D721Med (cell line): Measurements from ENCODE around the gene LARP4B.

Experiments used
- DNase-seq: peaks from one replicate; pipeline ENCODE4 v3.0.0; 2011; ENCODE audit warnings: low spot score; ENCODE audit not compliant: insufficient read length
- FAIRE-seq: peaks from 2 replicates; lab custom pipeline; 2011; peaks lifted over from hg19 to GRCh38; lab: Jason Lieb, UNC
- CTCF ChIP-seq: IDR thresholded peaks from 2 replicates; pipeline ENCODE4 v1.5.1; 2012; ENCODE audit warnings: mild to moderate bottlenecking, control low read depth; ENCODE audit not compliant: insufficient read depth; ENCODE audit errors: missing control alignments

LARP4B gene

GRCh38 chr10:958106-958505 lies 26.6 kb upstream of the LARP4B start:
- no peak for FAIRE-seq
- DNase-seq = no peak
- no peak for TF ChIP-seq CTCF

GRCh38 chr10:955820-956217 lies 24.3 kb upstream of the LARP4B start:
- FAIRE-seq = no peak
- DNase-seq = no peak
- no peak for TF ChIP-seq CTCF

GRCh38 chr10:955127-955819 lies 23.8 kb upstream of the LARP4B start:
- DNase-seq (no peak), FAIRE-seq (no peak)
- TF ChIP-seq CTCF = no peak

GRCh38 chr10:954396-954795 lies 22.9 kb upstream of the LARP4B start:
- TF ChIP-seq CTCF = no peak
- no peak for FAIRE-seq
- no peak for DNase-seq

GRCh38 chr10:953836-954235 lies 22.3 kb upstream of the LARP4B start:
- FAIRE-seq (no peak), DNase-seq (no peak)
- no peak for TF ChIP-seq CTCF

- no peak for TF ChIP-seq CTCF
- DNase-seq = no peak
- no peak for FAIRE-seq
These were observed 17.9 kb upstream of the LARP4B start for GRCh38 chr10:949446-949845.

GRCh38 chr10:948347-948746 lies 16.8 kb upstream of the LARP4B start:
- no peak for TF ChIP-seq CTCF
- FAIRE-seq (no peak), DNase-seq (no peak)
